Panc1 (cell line): ENCODE measurements around the gene ZNF512. TPM values are rescaled to one million over a fixed set of nuclear protein-coding genes. Genes with fewer than 3 reads are reported as not detected.
"Not testable (repeated sequence)": the region's sequence is repeated elsewhere in the genome, so short reads cannot be mapped to it uniquely, and the experiment has no call there.

Experiments
- ATAC-seq: fragments of 200-7000 bp; cut with Tn5 transposase; 2 replicates; pipeline ENCODE4 v1.9.1; 2020; ENCODE audit warnings: mild to moderate bottlenecking, moderate library complexity
- BruUV-seq: library from RNA; stranded (reverse); fragments of 400-500 nt; replicated peaks from 2 replicates; lab custom pipeline; 2021; lab: Mats Ljungman, UMichigan
- CTCF ChIA-PET: fragments of 300-600 bp; sonication (Branson Sonifier 250); formaldehyde crosslinking; loops from one replicate; lab custom pipeline; 2022; ENCODE audit warnings: antibody characterized with exemption; lab: Charles Lee
- POLR2A ChIA-PET: fragments of 300-600 bp; sonication (Branson Sonifier 250); formaldehyde crosslinking; loops from one replicate; lab custom pipeline; 2022; ENCODE audit warnings: antibody characterized with exemption; lab: Charles Lee
- DNase-seq: peaks from one replicate; pipeline ENCODE4 v3.0.0-alpha.2; 2010; ENCODE audit warnings: low read depth, low spot score
- H3K27ac ChIP-seq: 2 replicates; pipeline ENCODE4 v1.5.1; 2011; ENCODE audit warnings: mild to moderate bottlenecking, low read length, inconsistent platforms
- H3K27me3 ChIP-seq: fragments of 200-500 bp; sonication (Bioruptor generic); 2 replicates; pipeline ENCODE4 v1.6.0; 2014; ENCODE audit warnings: low read length, inconsistent platforms; ENCODE audit not compliant: control insufficient read depth, insufficient read depth
- H3K36me3 ChIP-seq: fragments of 200-500 bp; sonication (Bioruptor generic); 2 replicates; pipeline ENCODE4 v1.5.1; 2014; ENCODE audit warnings: inconsistent platforms, mild to moderate bottlenecking, low read length, moderate library complexity; ENCODE audit not compliant: control insufficient read depth, insufficient read depth
- H3K4me1 ChIP-seq: 2 replicates; pipeline ENCODE4 v1.5.1; 2011; ENCODE audit warnings: inconsistent platforms, mild to moderate bottlenecking, low read length, moderate library complexity; ENCODE audit not compliant: control insufficient read depth, insufficient read depth
- H3K4me3 ChIP-seq, 2 experiments: 2 replicates each; pipeline ENCODE4 v1.5.1; 2011 to 2012; ENCODE audit warnings: low read depth in 2 of 2, low read length in 2 of 2, mild to moderate bottlenecking in 2 of 2, inconsistent platforms in 1 of 2, moderate library complexity in 1 of 2
- H3K9me3 ChIP-seq: fragments of 200-500 bp; sonication (Bioruptor generic); 2 replicates; pipeline ENCODE4 v1.5.1; 2014; ENCODE audit warnings: low read depth, mild to moderate bottlenecking, inconsistent platforms, low read length, moderate library complexity; ENCODE audit not compliant: control insufficient read depth, insufficient read depth
- CTCF ChIP-seq: fragments of 450-650 bp; IDR thresholded peaks from 2 replicates; pipeline ENCODE4 v1.5.1; 2017; ENCODE audit warnings: mild to moderate bottlenecking
- POLR2AphosphoS5 ChIP-seq: IDR thresholded peaks from 2 replicates; pipeline ENCODE4 v1.6.1; 2012; ENCODE audit warnings: mild to moderate bottlenecking, low read depth, low read length, moderate library complexity
- REST ChIP-seq, 2 experiments: IDR thresholded peaks; 2 replicates each; pipeline ENCODE4 v1.6.1; 2011 to 2012; ENCODE audit warnings: low read depth in 2 of 2, control low read depth in 1 of 2, low read length in 1 of 2, mild to moderate bottlenecking in 1 of 2, moderate library complexity in 1 of 2; ENCODE audit not compliant: insufficient read depth in 1 of 2
- SIN3A ChIP-seq: IDR thresholded peaks from 2 replicates; pipeline ENCODE4 v1.6.1; 2012; ENCODE audit warnings: low read depth, mild to moderate bottlenecking, low read length, moderate library complexity, borderline replicate concordance; ENCODE audit not compliant: insufficient read depth
- TCF7L2 ChIP-seq: IDR thresholded peaks from 2 replicates; pipeline ENCODE4 v1.6.1; 2011; ENCODE audit warnings: mild to moderate bottlenecking, low read depth, low read length, inconsistent platforms
- in situ Hi-C: cut with HindIII; loops from 2 replicates; pipeline ENCODE4 v1.10.0; 2016; ENCODE audit warnings: low sequenced_read_pairs, low pct_unique_long_range_greater_than_20kb
- intact Hi-C: fragments of 100-400 bp; cut with micrococcal nuclease; formaldehyde crosslinking; loops from one replicate; pipeline ENCODE4 v1.10.0; 2022; ENCODE audit not compliant: unreplicated experiment
- total RNA-seq: library from RNA; stranded (reverse); gene quantifications from one replicate; pipeline ENCODE4 v1.2.1, GENCODE V29; 2021; ENCODE audit not compliant: unreplicated experiment

Gene ZNF512
- total RNA-seq, 1 experiment from 2014 or later: 12.8 TPM

GRCh38 chr2:27626921-27627320 is 44.1 kb downstream of the ZNF512 start:
- H3K27me3 ChIP-seq, CTCF ChIA-PET, H3K36me3 ChIP-seq, H3K4me3 ChIP-seq, POLR2A ChIA-PET, in situ Hi-C loops, BruUV-seq, H3K27ac ChIP-seq, DNase-seq, ATAC-seq, H3K9me3 ChIP-seq, H3K4me1 ChIP-seq: not testable (repeated sequence)
- intact Hi-C loops: loop anchor here (5.0 kb wide), 1 partner anchor 220 kb away; the partner anchor contains the start of gene PPM1G

DNA sequence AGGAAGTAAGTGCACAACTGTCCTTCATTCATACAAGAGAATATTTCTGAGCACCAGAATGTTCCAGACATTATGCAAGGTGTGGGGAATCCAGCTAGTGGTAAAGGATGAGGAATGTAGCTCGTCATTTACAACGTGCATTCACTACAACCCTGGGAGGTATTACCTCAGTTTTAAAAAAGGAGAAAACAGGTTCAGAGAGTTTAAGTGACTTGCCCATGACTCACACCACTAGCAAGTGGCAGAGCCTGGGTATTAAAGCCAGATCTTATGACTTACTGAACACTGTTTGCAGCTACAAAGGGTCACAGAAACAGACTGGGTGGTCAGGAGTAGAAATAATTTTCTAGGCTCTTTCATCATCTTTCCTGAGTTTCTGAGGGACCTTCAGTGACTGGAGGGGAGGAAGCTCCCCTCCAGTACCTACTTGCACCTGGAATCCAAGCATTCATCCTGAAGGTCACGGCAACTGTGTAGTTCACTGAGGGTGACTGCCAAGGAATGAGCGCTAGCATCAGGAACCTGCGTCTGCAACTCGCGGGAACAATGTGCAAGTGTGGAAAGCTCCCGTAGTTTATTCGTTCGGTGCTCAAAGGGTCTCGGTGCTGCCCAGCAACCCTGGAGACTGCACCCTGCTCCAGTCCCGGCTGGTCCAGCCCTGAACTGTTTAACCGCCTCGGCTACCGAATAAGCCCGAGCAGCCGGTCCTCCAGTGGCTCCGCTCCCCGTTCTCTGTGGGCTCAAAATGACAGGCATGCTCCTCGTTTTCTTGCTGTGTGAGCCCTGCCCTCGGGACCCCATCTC is 45.3 kb downstream of the ZNF512 start:
- in situ Hi-C loops (no loop called here), intact Hi-C loops (loop anchor here (5.0 kb wide), 1 partner anchor 221 kb away; the partner anchor contains the start of gene PPM1G)
- ATAC-seq: peak; percentile 68
- CTCF ChIA-PET: interaction anchor here (0.5 to 0.6 kb wide), 3 partner anchors 41 to 92 kb away, joined by 3 to 11 read pairs (median 3); no protein-coding TSS in a partner anchor
- Histone ChIP-seq H3K27me3 (no peaks in the 10 kb centered on the region), H3K27ac (peak overlapping the region; percentile 92), H3K4me1 (peaks cover 8% of the 10 kb centered on the region), H3K36me3 (peaks cover 6% of the 10 kb centered on the region), H3K9me3 (no peaks in the 10 kb centered on the region), H3K4me3 (peak overlapping the region; percentile 77 to 100)
- peak; percentile 42 for DNase-seq
- POLR2A ChIA-PET: interaction anchor here (0.6 to 0.9 kb wide), 2 partner anchors 15 to 42 kb away, joined by 3 read pairs; no protein-coding TSS in a partner anchor
- BruUV-seq: TSS peak; percentile 78
- TF ChIP-seq CTCF (no peak), SIN3A (no peak), REST (IDR thresholded peaks at IDR 0.05; ENCODE audit: insufficient read depth in 1 of 2, low read depth in 2 of 2, low read length in 1 of 2) (no peak), TCF7L2 (no peak), POLR2AphosphoS5 (no peak)
